GM13977 (cell line): Measurements from ENCODE around the gene CNTNAP5.
A peak's percentile ranks its signal among the peaks of the same experiment; 100 is the strongest.

ENCODE experiments used
- DNase-seq: peaks from one replicate; pipeline ENCODE4 v3.0.0; 2012; ENCODE audit warnings: low spot score
- in situ Hi-C: fragments of 300-500 bp; cut with MboI; formaldehyde crosslinking; loops from one replicate; pipeline ENCODE4 v1.12.0; 2022; ENCODE audit warnings: low sequenced_read_pairs, low pct_unique_long_range_greater_than_20kb, mixed read lengths, inconsistent platforms; ENCODE audit not compliant: unreplicated experiment
- TF ChIP-seq, protein P1 (sequence below): IDR thresholded peaks from 2 replicates; pipeline ENCODE4 v1.5.1; 2012; ENCODE audit warnings: mild to moderate bottlenecking, control low read depth; ENCODE audit not compliant: insufficient read depth; ENCODE audit errors: extremely low read depth, missing control alignments

Gene CNTNAP5

DNA sequence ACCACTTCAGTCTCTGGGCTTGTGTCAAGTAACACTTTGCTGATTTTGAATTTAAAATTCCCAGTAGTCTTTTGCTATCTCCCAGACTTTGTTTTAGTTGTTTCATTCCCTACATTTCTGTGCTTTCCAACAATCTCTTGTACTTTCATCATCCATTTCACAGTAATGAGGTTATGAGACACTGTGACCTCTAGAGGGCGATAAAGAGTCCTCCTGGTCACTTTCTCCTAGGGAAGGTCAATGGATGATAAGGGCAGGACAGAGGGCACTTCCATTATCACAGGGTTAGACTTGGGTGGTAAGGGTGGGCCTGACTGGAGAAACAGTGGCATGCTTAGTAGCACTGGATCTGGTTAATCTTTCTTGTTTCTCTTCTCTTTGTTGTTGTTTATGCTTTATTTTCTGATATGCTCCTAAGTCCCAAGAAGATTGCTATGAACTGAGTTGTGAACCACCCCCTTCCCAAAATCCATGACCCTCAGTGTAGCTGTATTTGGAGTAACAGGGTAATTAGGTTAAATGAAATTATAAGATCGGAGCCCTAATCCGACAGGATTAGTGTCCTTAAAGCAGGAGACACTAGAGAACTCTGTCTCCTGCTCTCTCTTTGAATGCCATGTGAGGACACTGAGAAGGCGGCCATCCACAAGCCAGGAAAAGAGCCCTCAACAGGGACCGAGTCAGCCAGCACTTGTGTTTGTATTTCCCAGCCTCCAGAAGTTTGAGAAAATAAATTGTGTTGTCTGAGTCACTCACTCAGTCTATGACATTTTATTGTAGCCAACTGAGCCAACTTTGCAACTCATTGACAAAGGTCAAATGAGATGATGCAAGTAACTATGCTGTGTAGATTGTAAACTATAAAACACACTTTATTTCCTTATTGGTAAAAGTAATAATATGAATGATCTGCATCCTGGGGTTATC, 779.2 kb downstream of the CNTNAP5 start:
- TF ChIP-seq, protein P1, sequence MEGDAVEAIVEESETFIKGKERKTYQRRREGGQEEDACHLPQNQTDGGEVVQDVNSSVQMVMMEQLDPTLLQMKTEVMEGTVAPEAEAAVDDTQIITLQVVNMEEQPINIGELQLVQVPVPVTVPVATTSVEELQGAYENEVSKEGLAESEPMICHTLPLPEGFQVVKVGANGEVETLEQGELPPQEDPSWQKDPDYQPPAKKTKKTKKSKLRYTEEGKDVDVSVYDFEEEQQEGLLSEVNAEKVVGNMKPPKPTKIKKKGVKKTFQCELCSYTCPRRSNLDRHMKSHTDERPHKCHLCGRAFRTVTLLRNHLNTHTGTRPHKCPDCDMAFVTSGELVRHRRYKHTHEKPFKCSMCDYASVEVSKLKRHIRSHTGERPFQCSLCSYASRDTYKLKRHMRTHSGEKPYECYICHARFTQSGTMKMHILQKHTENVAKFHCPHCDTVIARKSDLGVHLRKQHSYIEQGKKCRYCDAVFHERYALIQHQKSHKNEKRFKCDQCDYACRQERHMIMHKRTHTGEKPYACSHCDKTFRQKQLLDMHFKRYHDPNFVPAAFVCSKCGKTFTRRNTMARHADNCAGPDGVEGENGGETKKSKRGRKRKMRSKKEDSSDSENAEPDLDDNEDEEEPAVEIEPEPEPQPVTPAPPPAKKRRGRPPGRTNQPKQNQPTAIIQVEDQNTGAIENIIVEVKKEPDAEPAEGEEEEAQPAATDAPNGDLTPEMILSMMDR, result peak; percentile 78

DNA sequence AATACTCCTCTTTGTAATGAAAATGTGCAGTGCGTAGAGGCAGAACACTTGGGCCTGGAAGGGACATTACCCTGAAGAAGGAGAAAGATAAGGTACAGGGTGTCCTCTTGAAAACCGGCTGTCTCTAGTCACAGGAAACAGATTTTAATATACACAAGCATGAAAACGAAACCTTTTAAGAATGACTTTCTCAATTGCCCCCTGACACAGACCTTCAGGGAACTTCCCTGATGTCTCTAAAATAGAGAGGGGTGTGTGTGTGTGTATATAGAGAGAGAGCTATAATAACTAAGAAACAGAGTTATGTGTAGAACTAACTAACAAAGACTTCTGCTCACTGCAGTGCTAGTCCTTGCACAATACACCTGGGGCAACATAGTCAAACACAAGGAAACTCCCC, 780.0 kb downstream of the CNTNAP5 start:
- TF ChIP-seq, protein P1, result no peak
- peak; percentile 20 for DNase-seq
- in situ Hi-C loops, result no loop called here

More for the DNA sequence above, 779.2 kb downstream of the CNTNAP5 start:
- in situ Hi-C loops, result no loop called here
- DNase-seq, result peak; percentile 34

DNA sequence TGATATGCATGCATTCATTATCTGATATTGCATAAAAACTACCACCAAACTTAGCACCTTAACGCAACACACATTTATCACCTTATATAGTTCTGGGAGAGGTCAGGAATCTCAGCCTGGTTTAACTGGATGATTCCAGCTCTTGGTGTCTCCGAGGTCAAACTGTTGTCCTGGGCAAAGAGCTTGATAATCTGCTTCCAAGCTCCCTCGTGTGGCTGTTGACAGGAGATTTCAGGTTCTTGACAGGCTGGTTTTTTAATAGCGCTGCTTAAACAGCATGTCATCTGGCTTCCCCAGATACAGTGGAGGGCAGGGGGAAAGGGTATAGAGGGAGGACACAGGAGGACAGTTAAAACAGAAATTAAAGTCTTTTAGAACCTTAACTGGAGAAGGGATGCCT, 785.0 kb downstream of the CNTNAP5 start:
- TF ChIP-seq, protein P1, result no peak
- in situ Hi-C loops, result no loop called here
- no peak for DNase-seq

DNA sequence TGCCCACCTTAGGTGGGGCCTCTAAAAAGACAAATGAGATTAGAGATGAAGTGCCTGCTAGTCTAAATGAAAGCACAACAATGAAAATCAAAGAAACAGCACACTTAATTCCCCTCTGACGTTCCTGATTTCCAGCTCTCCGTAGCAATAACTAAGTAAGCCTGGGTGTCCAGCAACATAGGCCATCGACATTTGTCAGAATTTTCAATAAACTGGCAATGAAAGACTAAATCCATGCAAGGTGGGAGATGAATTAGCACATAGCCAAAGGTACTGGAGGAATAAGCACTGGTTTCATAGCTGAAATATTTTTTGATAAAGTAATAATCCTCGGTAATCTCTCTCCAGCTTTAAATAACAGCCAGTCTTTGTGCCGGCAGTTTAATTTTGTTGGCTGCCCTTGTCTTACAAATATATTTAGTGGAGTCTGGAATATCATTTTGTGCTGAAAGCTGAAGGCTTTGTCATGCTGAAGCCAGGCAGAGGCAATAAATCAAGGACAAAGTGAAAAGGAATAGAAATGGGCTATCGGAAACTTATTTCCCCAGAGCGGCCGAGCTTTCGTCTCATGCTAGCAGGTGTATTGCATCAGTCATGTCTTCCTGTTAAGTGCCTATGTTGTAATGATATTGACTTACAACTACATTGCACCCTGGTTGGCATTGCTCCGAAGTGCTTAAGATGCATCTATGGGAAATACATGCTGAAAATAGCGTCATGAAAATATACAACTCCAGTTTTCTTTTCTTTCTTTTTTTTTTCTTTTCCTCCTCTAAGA, 790.1 kb downstream of the CNTNAP5 start:
- TF ChIP-seq, protein P1, result no peak
- no peak for DNase-seq
- in situ Hi-C loops, result no loop called here

DNA sequence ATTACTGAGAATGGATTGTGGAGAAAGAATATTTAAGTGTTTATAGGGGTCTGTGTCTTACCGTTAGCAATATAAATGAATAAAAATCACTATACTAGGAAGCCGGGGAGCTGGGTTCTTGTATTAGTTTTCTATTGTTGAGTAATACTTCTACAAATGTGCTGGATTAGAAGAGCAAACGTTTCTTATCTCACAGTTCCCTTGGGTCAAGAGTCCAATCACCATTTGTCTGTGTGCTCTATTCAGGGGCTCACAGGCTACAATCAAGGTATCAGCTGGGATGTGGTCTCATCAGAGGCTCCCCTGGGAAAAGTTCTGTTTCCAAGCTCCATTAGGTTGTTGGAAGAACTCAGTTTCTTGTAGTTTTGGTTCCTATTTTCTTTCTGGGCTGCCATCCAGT, 790.9 kb downstream of the CNTNAP5 start:
- DNase-seq, result no peak
- in situ Hi-C loops, result no loop called here
- TF ChIP-seq, protein P1, result no peak

DNA sequence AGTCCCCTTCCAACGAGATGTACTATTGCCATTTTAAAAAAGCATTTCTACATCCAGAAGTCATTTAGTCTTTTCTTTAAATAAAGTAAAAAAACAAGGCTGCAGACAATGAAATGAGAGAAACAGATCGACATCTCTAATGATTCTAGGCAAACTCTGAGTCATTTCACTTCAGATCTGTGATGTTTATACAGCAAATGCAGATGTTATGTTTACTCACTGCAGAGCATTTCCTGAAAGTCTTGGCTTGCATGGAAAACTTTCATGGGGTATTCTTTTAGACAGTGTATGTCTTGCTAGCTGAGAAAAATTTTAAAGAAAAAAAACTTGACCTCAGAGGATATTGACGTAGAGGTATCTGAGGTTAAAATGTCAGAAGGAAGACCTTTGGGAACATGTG, 797.4 kb downstream of the CNTNAP5 start:
- no peak for DNase-seq
- TF ChIP-seq, protein P1, result no peak
- in situ Hi-C loops, result no loop called here
